Measurements from ENCODE around the gene RCAN2.
"Not testable (repeated sequence)": the region's sequence is repeated elsewhere in the genome, so short reads cannot be mapped to it uniquely, and the experiment has no call there.

Gene RCAN2

DNA sequence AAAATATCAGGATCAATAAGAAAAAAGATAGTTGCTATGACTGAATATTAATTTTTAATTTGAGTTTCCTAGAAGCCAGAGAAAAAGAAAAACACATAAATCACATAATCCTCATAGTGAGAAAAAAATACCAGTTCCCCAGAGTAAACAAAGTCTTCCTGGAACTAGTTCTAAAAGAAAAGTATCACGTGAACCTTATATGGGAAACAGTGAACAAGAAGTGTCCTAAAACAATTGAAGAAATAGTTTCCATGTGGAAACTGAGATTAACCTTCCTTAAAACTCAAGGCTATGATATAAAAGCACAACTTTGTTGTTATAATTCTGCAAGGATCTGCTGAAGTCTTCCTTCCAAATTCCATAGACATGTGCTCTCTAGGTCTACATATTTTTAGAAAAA is 50.6 kb downstream of the RCAN2 start:
- DNase-seq (ENCODE audit: low read depth, low spot score) = no peak

DNA sequence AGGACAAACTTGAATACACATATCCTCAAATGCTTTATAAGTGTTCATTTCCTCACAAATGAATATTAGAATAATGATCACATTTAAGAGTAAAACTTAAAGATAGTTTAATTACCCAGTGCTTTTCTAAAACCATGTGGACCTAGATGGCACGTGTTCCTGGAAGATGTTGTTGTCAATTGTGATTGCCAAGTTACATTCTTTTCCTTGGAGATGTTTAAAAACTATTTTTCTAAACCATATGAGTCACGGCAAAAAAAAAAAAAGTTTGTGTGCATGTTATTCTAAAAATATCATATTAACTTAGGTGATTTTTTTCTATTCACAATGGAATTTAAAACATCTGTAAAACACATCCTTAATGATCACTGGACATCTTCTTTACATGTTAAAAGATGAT is 51.1 kb downstream of the RCAN2 start:
- DNase-seq (ENCODE audit: low read depth, low spot score) = no peak

DNA sequence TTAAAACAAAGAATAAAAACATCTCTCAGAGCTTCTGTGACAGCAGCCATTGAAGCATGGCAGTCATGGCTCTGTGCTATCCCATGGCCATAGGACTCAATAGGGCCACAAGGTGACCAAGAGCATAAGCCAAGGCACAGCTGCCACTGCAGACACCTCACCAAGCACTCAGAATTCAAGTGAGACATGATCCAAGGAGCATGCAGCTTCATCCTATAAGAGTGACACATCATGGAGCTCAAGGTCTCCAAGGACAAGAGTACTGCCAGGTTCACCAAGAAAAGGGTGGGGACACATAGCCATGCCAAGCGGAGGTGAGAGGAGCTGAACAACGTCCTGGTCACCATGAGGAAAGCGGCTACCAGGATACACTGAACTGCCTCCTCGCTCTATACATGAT is 53.0 kb downstream of the RCAN2 start:
- no peak for DNase-seq (ENCODE audit: low read depth, low spot score)

DNA sequence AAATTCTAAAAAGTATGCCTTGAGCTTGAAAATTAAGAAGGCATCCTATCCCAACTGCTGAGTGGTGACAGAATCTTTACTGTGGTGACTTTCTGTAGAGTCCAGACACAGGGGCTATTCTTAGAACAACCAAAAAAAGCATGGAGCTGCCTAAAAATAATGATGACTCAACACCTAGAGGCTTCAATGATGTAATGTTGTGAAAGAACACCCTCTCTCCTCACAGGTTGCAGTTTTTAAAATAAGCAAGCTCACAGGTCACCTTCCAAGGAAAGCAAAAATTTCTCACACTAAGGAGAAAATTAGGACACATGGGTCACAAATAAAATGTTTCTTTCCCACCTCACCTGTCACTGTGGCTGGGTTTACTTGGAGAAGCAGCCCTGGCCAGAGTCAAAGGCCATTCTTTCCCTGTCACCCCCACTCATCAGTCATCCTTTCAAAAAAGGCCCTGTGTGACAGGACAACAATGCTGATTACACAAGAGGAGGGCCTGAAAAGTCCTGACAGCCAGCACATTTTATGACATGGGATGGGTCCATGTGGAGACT is 53.5 kb downstream of the RCAN2 start:
- DNase-seq (ENCODE audit: low read depth, low spot score) = no peak

- no peak for DNase-seq (ENCODE audit: low read depth, low spot score)
These were observed 68.6 kb downstream of the RCAN2 start for GRCh38 chr6:46422619-46423018.

DNA sequence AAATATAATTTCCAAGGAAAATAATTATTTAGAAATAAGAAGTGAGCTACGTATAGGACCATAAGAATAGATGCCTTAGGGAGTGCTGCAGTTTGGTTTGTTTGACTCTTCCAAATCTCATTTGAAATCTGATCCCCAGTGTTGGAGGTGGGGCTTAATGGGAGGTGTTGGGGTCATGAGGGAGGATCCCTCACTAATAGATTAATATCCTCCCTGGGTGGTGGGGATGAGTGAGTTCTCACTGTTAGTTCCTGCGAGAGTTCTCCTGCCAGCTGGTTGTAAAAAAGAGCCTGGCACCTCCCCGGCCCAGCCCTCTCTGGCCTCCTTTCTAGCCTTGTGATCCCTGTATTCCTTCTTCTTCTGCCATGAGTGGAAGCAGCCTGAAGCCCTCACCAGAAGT is 69.3 kb downstream of the RCAN2 start:
- no peak for DNase-seq (ENCODE audit: low read depth, low spot score)

DNA sequence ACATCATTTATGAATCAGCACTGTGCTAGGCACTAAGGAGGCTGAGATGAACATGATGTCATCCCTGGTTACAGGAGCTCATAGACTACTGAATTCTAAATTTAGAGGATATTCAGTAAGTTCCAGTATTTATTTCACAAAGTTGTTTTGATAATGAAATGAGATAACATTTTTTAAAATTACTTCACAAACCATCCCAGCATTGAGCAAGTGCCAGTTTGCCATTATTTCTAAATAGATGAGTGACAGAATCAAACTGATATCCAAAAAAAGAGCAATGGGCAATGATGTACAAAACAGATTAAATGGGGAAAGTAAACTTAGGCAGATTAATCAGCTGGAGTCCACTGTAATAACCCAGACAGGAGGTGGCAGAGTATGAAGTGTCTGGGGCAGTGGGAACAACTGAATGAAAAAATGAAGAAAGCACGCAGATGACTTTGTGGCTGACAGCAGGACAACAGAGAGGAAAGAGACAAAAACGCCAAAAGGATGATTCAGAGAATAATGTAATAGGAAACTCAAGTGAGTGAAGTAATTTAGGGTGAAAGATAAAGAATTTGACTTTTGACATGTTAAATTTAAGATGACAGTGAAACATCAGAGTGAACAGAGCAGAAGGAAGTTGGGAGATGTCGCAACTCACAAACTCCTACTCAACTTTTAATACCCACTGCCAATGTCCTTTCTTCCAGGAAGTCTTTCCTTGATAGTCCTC is 70.2 kb downstream of the RCAN2 start:
- no peak for DNase-seq (ENCODE audit: low read depth, low spot score)

- DNase-seq (ENCODE audit: low read depth, low spot score) = no peak
These were observed 71.7 kb downstream of the RCAN2 start for GRCh38 chr6:46419576-46420002.

GRCh38 chr6:46414398-46414797 is 76.9 kb downstream of the RCAN2 start:
- no peak for DNase-seq (ENCODE audit: low read depth, low spot score)

GRCh38 chr6:46412662-46413061 is 78.6 kb downstream of the RCAN2 start:
- no peak for DNase-seq (ENCODE audit: low read depth, low spot score)

- no peak for DNase-seq (ENCODE audit: low read depth, low spot score)
These were observed 79.6 kb downstream of the RCAN2 start for GRCh38 chr6:46411456-46412197.

GRCh38 chr6:46410334-46410953 is 80.8 kb downstream of the RCAN2 start:
- no peak for DNase-seq (ENCODE audit: low read depth, low spot score)

DNA sequence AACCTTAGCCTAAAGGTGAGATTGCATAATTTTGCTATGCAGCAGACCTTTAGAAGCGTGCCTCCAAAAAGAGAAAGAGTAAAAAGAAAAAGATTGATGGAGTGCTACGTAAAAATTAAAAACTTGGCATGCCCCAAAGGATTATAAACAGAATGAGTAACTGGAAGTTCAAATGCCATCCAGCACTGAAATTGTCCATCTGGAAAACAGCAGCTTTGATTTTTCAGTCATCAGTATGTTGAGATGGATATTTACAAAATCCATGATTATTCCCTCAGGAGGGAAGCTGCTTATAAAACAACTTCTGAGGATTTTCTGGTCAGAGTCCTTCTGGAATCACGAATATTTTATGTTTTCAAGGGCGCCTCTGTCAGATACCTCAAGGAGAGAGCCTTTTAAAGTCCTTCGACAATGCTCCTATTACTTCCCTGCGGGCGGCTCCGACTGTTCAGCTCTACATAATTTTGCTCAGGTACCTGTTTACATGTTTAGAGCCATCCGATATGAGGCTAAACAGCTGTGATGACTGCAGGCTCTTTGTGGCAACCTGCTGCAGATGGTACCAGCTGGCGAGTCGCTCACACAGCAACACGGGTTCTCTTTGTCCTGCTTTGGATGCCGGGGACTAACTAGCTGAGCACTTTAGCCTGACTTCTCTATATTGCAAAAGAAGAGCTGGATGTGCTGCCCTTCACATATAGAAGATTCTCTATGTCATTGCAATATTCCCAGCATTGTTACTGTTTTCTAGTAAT is 83.3 kb downstream of the RCAN2 start:
- DNase-seq (ENCODE audit: low read depth, low spot score) = no peak

DNA sequence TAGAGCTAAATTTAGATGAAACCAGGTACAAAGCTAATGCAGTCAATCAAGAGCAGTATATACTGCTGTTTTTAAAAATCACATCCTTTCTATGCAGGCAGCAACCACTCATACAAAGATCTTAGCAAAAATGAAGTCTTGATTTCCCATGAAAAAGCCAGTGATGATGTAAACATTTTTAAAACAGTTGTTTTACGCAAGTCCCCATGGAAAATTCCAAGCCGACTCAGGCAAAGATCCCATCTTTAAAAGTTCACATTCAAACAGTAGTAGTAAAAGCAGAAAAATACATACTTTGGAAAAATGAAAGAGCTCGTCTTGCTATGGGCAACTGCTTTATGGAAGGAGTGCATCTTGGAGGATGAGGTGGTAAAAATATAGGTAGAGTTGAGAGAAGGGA is 84.0 kb downstream of the RCAN2 start:
- no peak for DNase-seq (ENCODE audit: low read depth, low spot score)

- DNase-seq (ENCODE audit: low read depth, low spot score) = not testable (repeated sequence)
These were observed 85.5 kb downstream of the RCAN2 start for GRCh38 chr6:46405620-46406180.

DNA sequence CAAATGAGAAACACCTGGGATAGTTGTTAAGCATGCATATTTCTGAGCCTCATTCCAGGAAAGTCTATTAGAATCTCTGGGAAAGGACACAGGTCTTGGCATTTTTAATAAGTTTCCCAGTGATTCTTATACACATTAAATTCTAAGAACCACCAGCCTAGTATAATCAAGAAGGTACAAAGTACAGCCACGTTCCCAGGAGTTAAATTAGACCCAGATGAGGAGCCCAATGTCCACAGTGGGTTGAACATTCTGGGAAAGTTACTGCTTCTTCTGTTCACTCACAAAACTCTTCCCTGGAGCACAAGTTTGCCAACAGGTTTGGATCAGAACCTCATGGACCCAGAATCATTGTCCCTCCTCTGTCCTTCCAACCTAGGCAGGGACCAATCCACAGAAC is 90.4 kb downstream of the RCAN2 start:
- DNase-seq (ENCODE audit: low read depth, low spot score) = no peak

DNA sequence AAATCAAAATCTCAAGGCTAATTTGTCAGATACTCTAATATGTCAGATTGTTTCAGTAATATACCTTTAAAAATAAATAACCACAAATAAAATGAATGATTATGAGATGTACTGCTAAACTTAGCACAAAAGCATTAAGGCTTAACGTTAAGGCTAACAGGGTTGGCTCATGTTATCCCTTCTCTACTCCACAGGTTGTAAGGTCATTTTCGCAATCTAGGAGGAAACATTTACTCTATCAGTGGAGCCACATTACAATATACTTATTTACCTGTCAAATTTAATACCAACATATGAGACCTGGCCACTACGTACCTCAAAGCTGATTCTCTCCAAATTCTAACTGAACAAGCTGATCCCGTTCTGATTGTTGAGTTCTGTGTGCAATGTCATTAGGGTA is 95.7 kb downstream of the RCAN2 start:
- DNase-seq (ENCODE audit: low read depth, low spot score) = no peak

DNA sequence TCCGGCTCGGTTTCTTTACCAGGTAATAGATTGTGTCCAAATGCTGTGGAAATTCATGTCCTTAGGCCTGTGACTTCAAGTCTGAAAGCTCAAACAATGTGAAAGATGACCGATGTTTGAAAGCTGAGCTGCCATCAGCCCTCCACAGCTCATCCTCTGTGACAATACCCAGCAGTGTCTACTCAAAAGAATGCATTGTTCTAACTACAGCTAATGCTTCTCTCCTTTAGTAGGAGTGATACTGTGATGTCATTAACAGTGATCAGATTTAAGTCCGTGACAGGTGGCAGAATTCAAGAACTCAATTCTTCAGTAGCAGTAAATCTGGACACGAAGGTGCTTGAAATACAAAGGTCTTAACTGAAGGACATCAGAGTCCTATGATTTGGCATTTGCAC is 97.3 kb downstream of the RCAN2 start:
- DNase-seq (ENCODE audit: low read depth, low spot score) = no peak

- DNase-seq (ENCODE audit: low read depth, low spot score) = no peak
These were observed 97.9 kb downstream of the RCAN2 start for GRCh38 chr6:46393161-46393939.

- no peak for DNase-seq (ENCODE audit: low read depth, low spot score)
These were observed 99.0 kb downstream of the RCAN2 start for GRCh38 chr6:46392294-46392693.
